ENCODE results near the gene CAVIN4. TPM values are rescaled to one million over a fixed set of nuclear protein-coding genes. Genes with fewer than 3 reads are reported as not detected.

The CAVIN4 gene
- total and polyA plus RNA-seq, 2 experiments from 2014 or later, result 2.4 to 4.0 TPM

- peak; percentile 73 for TF ChIP-seq CTCF (IDR thresholded peaks at IDR 0.05; ENCODE audit: low read depth, low read length)
- Histone ChIP-seq H3K27ac (no peak overlapping the region), H3K36me3 (no peaks in the 10 kb centered on the region), H3K9me3 (ENCODE audit: low read depth) (no peaks in the 10 kb centered on the region), H3K4me3 (no peak overlapping the region), H3K4me1 (ENCODE audit: low read depth) (no peaks in the 10 kb centered on the region), H3K27me3 (no peaks in the 10 kb centered on the region)
- peak; percentile 74 to 76 for DNase-seq (ENCODE audit: low read depth in 1 of 2, low spot score in 1 of 2)
Measured at GRCh38 chr9:100595391-100596199, 17.7 kb downstream of the CAVIN4 start.

GRCh38 chr9:100597236-100597635 is 19.4 kb downstream of the CAVIN4 start:
- Histone ChIP-seq H3K4me3 (no peak overlapping the region), H3K9me3 (ENCODE audit: low read depth) (no peaks in the 10 kb centered on the region), H3K36me3 (no peaks in the 10 kb centered on the region), H3K27ac (no peak overlapping the region), H3K4me1 (ENCODE audit: low read depth) (no peaks in the 10 kb centered on the region), H3K27me3 (no peaks in the 10 kb centered on the region)
- TF ChIP-seq CTCF (IDR thresholded peaks at IDR 0.05; ENCODE audit: low read depth, low read length), result no peak
- DNase-seq (ENCODE audit: low read depth in 1 of 2, low spot score in 1 of 2), result no peak

- peak; percentile 84 to 90 for DNase-seq (ENCODE audit: low read depth in 1 of 2, low spot score in 1 of 2)
- no peaks in the 10 kb centered on the region for H3K4me1 ChIP-seq (ENCODE audit: low read depth)
- no peak overlapping the region for H3K27ac ChIP-seq
- H3K27me3 ChIP-seq, result no peaks in the 10 kb centered on the region
- no peak for TF ChIP-seq CTCF (IDR thresholded peaks at IDR 0.05; ENCODE audit: low read depth, low read length)
- no peaks in the 10 kb centered on the region for H3K9me3 ChIP-seq (ENCODE audit: low read depth)
- no peaks in the 10 kb centered on the region for H3K36me3 ChIP-seq
- H3K4me3 ChIP-seq, result peak overlapping the region; percentile 27
Measured at GRCh38 chr9:100598641-100599145, 20.8 kb downstream of the CAVIN4 start.

GRCh38 chr9:100600521-100601079 is 22.7 kb downstream of the CAVIN4 start:
- no peaks in the 10 kb centered on the region for H3K27me3 ChIP-seq
- H3K27ac ChIP-seq, result no peak overlapping the region
- no peaks in the 10 kb centered on the region for H3K4me1 ChIP-seq (ENCODE audit: low read depth)
- H3K9me3 ChIP-seq (ENCODE audit: low read depth), result no peaks in the 10 kb centered on the region
- no peaks in the 10 kb centered on the region for H3K36me3 ChIP-seq
- DNase-seq (ENCODE audit: low read depth in 1 of 2, low spot score in 1 of 2), result no peak
- TF ChIP-seq CTCF (IDR thresholded peaks at IDR 0.05; ENCODE audit: low read depth, low read length), result no peak
- H3K4me3 ChIP-seq, result no peak overlapping the region

GRCh38 chr9:100601216-100601615 is 23.3 kb downstream of the CAVIN4 start:
- no peak overlapping the region for H3K27ac ChIP-seq

More at GRCh38 chr9:100601216-100601615, 23.3 kb downstream of the CAVIN4 start:
- Histone ChIP-seq H3K36me3 (no peaks in the 10 kb centered on the region), H3K4me3 (no peak overlapping the region), H3K4me1 (ENCODE audit: low read depth) (no peaks in the 10 kb centered on the region), H3K27me3 (no peaks in the 10 kb centered on the region), H3K9me3 (ENCODE audit: low read depth) (no peaks in the 10 kb centered on the region)
- peak; percentile 73 to 76 for DNase-seq (ENCODE audit: low read depth in 1 of 2, low spot score in 1 of 2)
- peak; percentile 88 for TF ChIP-seq CTCF (IDR thresholded peaks at IDR 0.05; ENCODE audit: low read depth, low read length)

All from cardiac muscle cell (in vitro differentiated cells and primary cell).